ENCODE results near the gene LDLRAD2. TPM values are rescaled to one million over a fixed set of nuclear protein-coding genes. Genes with fewer than 3 reads are reported as not detected.
"Not testable (repeated sequence)": the region's sequence is repeated elsewhere in the genome, so short reads cannot be mapped to it uniquely, and the experiment has no call there.

The LDLRAD2 gene
- total RNA-seq, 1 donor from 2014 or later, result not detected

GRCh38 chr1:21783679-21784603 is 28.1 kb upstream of the LDLRAD2 start:
- DNase-seq (ENCODE audit: low read depth), result peak; percentile 93

GRCh38 chr1:21785764-21786163 is 26.3 kb upstream of the LDLRAD2 start:
- DNase-seq (ENCODE audit: low read depth), result not testable (repeated sequence)

GRCh38 chr1:21786640-21787039 is 25.4 kb upstream of the LDLRAD2 start:
- DNase-seq (ENCODE audit: low read depth), result no peak

- DNase-seq (ENCODE audit: low read depth), result no peak
Measured at GRCh38 chr1:21793104-21793503, 19.0 kb upstream of the LDLRAD2 start.

GRCh38 chr1:21794656-21795055 is 17.4 kb upstream of the LDLRAD2 start:
- no peak for DNase-seq (ENCODE audit: low read depth)

- DNase-seq (ENCODE audit: low read depth), result no peak
Measured at GRCh38 chr1:21795075-21795474, 17.0 kb upstream of the LDLRAD2 start.

- DNase-seq (ENCODE audit: low read depth), result no peak
Measured at GRCh38 chr1:21799730-21800129, 12.3 kb upstream of the LDLRAD2 start.

GRCh38 chr1:21801100-21801499 is 11.0 kb upstream of the LDLRAD2 start:
- DNase-seq (ENCODE audit: low read depth), result peak; percentile 58

GRCh38 chr1:21804536-21804935 is 7.5 kb upstream of the LDLRAD2 start:
- no peak for DNase-seq (ENCODE audit: low read depth)

- no peak for DNase-seq (ENCODE audit: low read depth)
Measured at GRCh38 chr1:21813542-21813941, 1.5 kb downstream of the LDLRAD2 start.

GRCh38 chr1:21814241-21814918 is 2.3 kb downstream of the LDLRAD2 start:
- DNase-seq (ENCODE audit: low read depth), result no peak

GRCh38 chr1:21814981-21815582 is 3.0 kb downstream of the LDLRAD2 start:
- DNase-seq (ENCODE audit: low read depth), result no peak

- DNase-seq (ENCODE audit: low read depth), result no peak
Measured at GRCh38 chr1:21815724-21816321, 3.8 kb downstream of the LDLRAD2 start.

- DNase-seq (ENCODE audit: low read depth), result peak; percentile 85
Measured at GRCh38 chr1:21816602-21817302, 4.7 kb downstream of the LDLRAD2 start.

GRCh38 chr1:21818656-21819055 is 6.6 kb downstream of the LDLRAD2 start:
- DNase-seq (ENCODE audit: low read depth), result no peak

- no peak for DNase-seq (ENCODE audit: low read depth)
Measured at GRCh38 chr1:21820597-21821232, 8.7 kb downstream of the LDLRAD2 start.

- no peak for DNase-seq (ENCODE audit: low read depth)
Measured at GRCh38 chr1:21821385-21822019, 9.4 kb downstream of the LDLRAD2 start.

GRCh38 chr1:21822349-21822748 is 10.3 kb downstream of the LDLRAD2 start:
- no peak for DNase-seq (ENCODE audit: low read depth)

- DNase-seq (ENCODE audit: low read depth), result no peak
Measured at GRCh38 chr1:21823206-21823979, 11.3 kb downstream of the LDLRAD2 start.
